Breast epithelium (tissue), 4 donors: ENCODE data around the gene SKIC8. TPM values are rescaled to one million over a fixed set of nuclear protein-coding genes. Genes with fewer than 3 reads are reported as not detected.

Source experiments
- DNase-seq, 2 donors: peaks; one replicate each; pipeline ENCODE4 v3.0.0-alpha.2; 2019; ENCODE audit warnings: low spot score in 2 of 2
- H3K27ac ChIP-seq, 2 donors: fragments of 200-600 bp; sonication (generic) in 1 of 2; one replicate each; pipeline ENCODE4 v1.5.1; 2016 to 2019; ENCODE audit warnings: mild to moderate bottlenecking in 1 of 2
- H3K27me3 ChIP-seq, 2 donors: fragments of 200-600 bp; sonication (generic) in 1 of 2; one replicate each; pipeline versions ENCODE4 v1.5.1 to v1.6.0; 2017 to 2019; ENCODE audit warnings: control low read depth in 1 of 2, mild to moderate bottlenecking in 1 of 2
- H3K36me3 ChIP-seq: fragments of 200-600 bp; one replicate; pipeline ENCODE4 v1.5.1; 2019
- H3K4me1 ChIP-seq, 2 donors: fragments of 200-600 bp; sonication (generic); one replicate each; pipeline ENCODE4 v1.5.1; 2016 to 2019; ENCODE audit warnings: control low read depth in 1 of 2
- H3K4me3 ChIP-seq, 3 donors: fragments of 200-600 bp; sonication (generic); 1 replicate in 2 of 3; 2 replicates in 1 of 3; pipeline ENCODE4 v1.5.1; 2016 to 2019; ENCODE audit warnings: mild to moderate bottlenecking in 3 of 3, moderate library complexity in 2 of 3
- H3K9me3 ChIP-seq, 2 donors: fragments of 200-600 bp; sonication (generic) in 1 of 2; one replicate each; pipeline ENCODE4 v1.5.1; 2016 to 2019; ENCODE audit warnings: control low read depth in 1 of 2
- CTCF ChIP-seq, 3 donors: fragments of 450-650 bp; IDR thresholded peaks; one replicate each; pipeline ENCODE4 v1.5.1; 2016 to 2017; ENCODE audit warnings: antibody characterized with exemption in 3 of 3, mild to moderate bottlenecking in 3 of 3, moderate library complexity in 3 of 3
- POLR2A ChIP-seq: fragments of 450-650 bp; IDR thresholded peaks from one replicate; pipeline ENCODE4 v1.6.1; 2016; ENCODE audit warnings: antibody characterized with exemption, mild to moderate bottlenecking, moderate library complexity
- POLR2AphosphoS5 ChIP-seq, 3 donors: sonication (generic); formaldehyde crosslinking; IDR thresholded peaks; one replicate each; pipeline ENCODE4 v1.6.1; 2017; ENCODE audit warnings: antibody characterized with exemption in 3 of 3
- intact Hi-C: fragments of 100-400 bp; cut with DNase I; formaldehyde crosslinking; loops from one replicate; pipeline ENCODE4 v1.15.1; 2023; ENCODE audit warnings: low total_unique reads
- total RNA-seq, 3 donors: library from RNA; depleted of rRNA; stranded (reverse); fragments of >200 nt; gene quantifications; one replicate each; pipeline ENCODE4 v1.1.0, GENCODE V29; 2016

Gene SKIC8
- total RNA-seq, 3 donors from 2014 or later: 63.5 to 98.8 (median 96.0) TPM

- DNase-seq: peak; percentile 32 to 64
- peak within 1 kb of the TSS; percentile 64 to 84 (median 72) for H3K4me3 ChIP-seq
- H3K4me1 ChIP-seq: no peaks in the 10 kb centered on the region
- H3K27me3 ChIP-seq: no peaks in the 10 kb centered on the region
- intact Hi-C loops: no loop called here
- H3K27ac ChIP-seq: peak within 1 kb of the TSS; percentile 81 to 92
- no peaks in the 10 kb centered on the region for H3K36me3 ChIP-seq
- no peaks in the 10 kb centered on the region for H3K9me3 ChIP-seq
- TF ChIP-seq CTCF (IDR thresholded peaks at IDR 0.05) (no peak), POLR2AphosphoS5 (IDR thresholded peaks at IDR 0.05) (peak in 2 of 3 donors; percentile 10 to 15), POLR2A (no peak)
These were observed 34.9 kb downstream of the SKIC8 start, which contains the start of gene DNAJA4 for GRCh38 chr15:78264304-78265136. Gene DNAJA4, plus strand, starts transcription at chr15:78264562. Its CDS starts 202 bp downstream, at chr15:78264764.

DNA sequence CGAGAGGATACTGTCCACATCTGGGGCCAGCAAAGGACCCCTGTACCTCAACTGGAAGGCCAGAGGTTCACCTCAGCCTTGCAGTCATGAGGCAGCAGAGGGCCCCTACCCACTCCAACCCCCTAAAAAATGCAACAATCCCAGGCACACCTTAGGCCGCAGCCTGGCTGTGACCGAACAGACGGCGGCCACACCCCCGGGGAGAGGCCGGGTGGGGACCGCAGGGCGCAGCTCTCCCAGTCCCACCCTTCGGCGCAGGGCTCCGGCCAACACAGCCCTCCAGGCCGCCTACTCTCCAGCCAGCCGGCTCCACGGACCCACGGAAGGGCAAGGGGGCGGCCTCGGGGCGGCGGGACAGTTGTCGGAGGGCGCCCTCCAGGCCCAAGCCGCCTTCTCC lies 35.5 kb downstream of the SKIC8 start:
- H3K36me3 ChIP-seq: no peaks in the 10 kb centered on the region
- no peaks in the 10 kb centered on the region for H3K4me1 ChIP-seq
- DNase-seq: no peak
- no peaks in the 10 kb centered on the region for H3K9me3 ChIP-seq
- intact Hi-C loops: no loop called here
- TF ChIP-seq POLR2AphosphoS5 (IDR thresholded peaks at IDR 0.05): no peak
- TF ChIP-seq CTCF (IDR thresholded peaks at IDR 0.05): no peak
- no peak for TF ChIP-seq POLR2A
- H3K27me3 ChIP-seq: no peaks in the 10 kb centered on the region
- H3K4me3 ChIP-seq: peak overlapping the region; percentile 64 to 84 (median 72)
- peak overlapping the region; percentile 81 to 92 for H3K27ac ChIP-seq

GRCh38 chr15:78263351-78263781 lies 36.0 kb downstream of the SKIC8 start:
- Histone ChIP-seq H3K27ac (no peak overlapping the region), H3K36me3 (no peaks in the 10 kb centered on the region), H3K9me3 (no peaks in the 10 kb centered on the region), H3K27me3 (no peaks in the 10 kb centered on the region), H3K4me1 (no peaks in the 10 kb centered on the region), H3K4me3 (no peak overlapping the region)
- intact Hi-C loops: no loop called here
- TF ChIP-seq CTCF (IDR thresholded peaks at IDR 0.05) (no peak), POLR2A (no peak), POLR2AphosphoS5 (IDR thresholded peaks at IDR 0.05) (no peak)
- DNase-seq: no peak

DNA sequence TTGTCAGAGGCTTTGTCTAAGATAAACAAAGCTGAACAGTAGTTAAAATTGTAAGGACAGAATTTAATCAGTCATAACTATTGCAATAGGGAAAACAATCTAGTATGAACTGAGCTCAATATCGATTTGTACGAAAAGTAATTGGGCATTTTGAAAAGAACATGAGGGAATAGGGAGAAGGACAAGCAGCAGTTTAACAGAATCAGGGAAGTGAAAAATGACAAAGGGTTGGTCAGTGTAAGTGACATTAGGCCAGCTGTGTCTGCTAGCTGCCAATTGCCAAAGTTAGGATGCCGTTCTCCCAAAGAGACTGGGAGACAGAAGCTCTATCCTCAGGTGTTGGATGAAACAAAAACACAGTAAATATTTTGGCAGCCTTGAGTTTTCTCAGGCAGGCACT lies 38.3 kb downstream of the SKIC8 start:
- H3K4me3 ChIP-seq: no peak overlapping the region
- H3K27ac ChIP-seq: no peak overlapping the region
- no peaks in the 10 kb centered on the region for H3K4me1 ChIP-seq
- H3K9me3 ChIP-seq: no peaks in the 10 kb centered on the region
- TF ChIP-seq CTCF (IDR thresholded peaks at IDR 0.05) (no peak), POLR2A (no peak), POLR2AphosphoS5 (IDR thresholded peaks at IDR 0.05) (no peak)
- H3K36me3 ChIP-seq: no peaks in the 10 kb centered on the region
- intact Hi-C loops: no loop called here
- DNase-seq: no peak
- H3K27me3 ChIP-seq: no peaks in the 10 kb centered on the region

DNA sequence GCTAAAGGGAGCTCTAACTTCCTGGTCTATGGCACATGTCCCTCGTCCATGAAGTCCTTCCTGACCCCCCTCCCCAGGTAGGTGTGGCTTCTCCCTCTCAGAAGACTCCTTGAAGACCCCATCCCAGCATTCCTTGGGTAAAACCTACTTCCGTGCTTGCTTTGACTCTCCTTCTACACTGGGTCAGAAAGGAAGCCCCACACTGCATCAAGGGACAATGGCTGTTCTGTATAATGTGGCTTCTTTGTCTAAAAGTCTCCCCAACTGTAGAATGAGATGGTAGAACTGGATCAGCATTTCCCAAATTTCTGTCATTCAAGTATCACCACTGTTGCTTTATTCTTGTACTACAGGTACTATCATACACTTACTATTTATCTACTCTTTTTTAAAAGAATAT lies 38.9 kb downstream of the SKIC8 start:
- Histone ChIP-seq H3K36me3 (no peaks in the 10 kb centered on the region), H3K4me3 (no peak overlapping the region), H3K9me3 (no peaks in the 10 kb centered on the region), H3K27me3 (no peaks in the 10 kb centered on the region), H3K27ac (no peak overlapping the region), H3K4me1 (no peaks in the 10 kb centered on the region)
- no peak for DNase-seq
- TF ChIP-seq POLR2AphosphoS5 (IDR thresholded peaks at IDR 0.05) (no peak), CTCF (IDR thresholded peaks at IDR 0.05) (no peak), POLR2A (no peak)
- intact Hi-C loops: no loop called here
